ENCODE results near the gene VAV2. TPM values are rescaled to one million over a fixed set of nuclear protein-coding genes. Genes with fewer than 3 reads are reported as not detected.
A peak's percentile ranks its signal among the peaks of the same experiment; 100 is the strongest.

VAV2 gene
- total RNA-seq, 2 donors from 2014 or later, result 3.5 to 5.5 TPM

- H3K9me3 ChIP-seq (ENCODE audit: control insufficient read depth, low read length, poor library complexity, severe bottlenecking), result no peaks in the 10 kb centered on the region
- Mint-ChIP-seq H3K27me3 (no peaks in the 10 kb centered on the region), H3K36me3 (ENCODE audit: low read depth) (no peaks in the 10 kb centered on the region), H3K27ac (no peak overlapping the region), H3K4me1 (peaks cover 5% of the 10 kb centered on the region), H3K4me3 (no peak overlapping the region)
- DNase-seq (no peak), ATAC-seq (no peak)
Observed at GRCh38 chr9:133824106-133824801, 167.9 kb downstream of the VAV2 start.

GRCh38 chr9:133823189-133824105 lies 168.7 kb downstream of the VAV2 start:
- Mint-ChIP-seq H3K27ac (no peak overlapping the region), H3K27me3 (no peaks in the 10 kb centered on the region), H3K4me1 (peaks cover 2% of the 10 kb centered on the region), H3K36me3 (ENCODE audit: low read depth) (no peaks in the 10 kb centered on the region), H3K4me3 (no peak overlapping the region)
- peak; percentile 59 for ATAC-seq
- no peaks in the 10 kb centered on the region for H3K9me3 ChIP-seq (ENCODE audit: control insufficient read depth, low read length, poor library complexity, severe bottlenecking)
- no peak for DNase-seq

GRCh38 chr9:133822430-133823065 lies 169.6 kb downstream of the VAV2 start:
- H3K4me1 Mint-ChIP-seq, result peaks cover 2% of the 10 kb centered on the region
- peak overlapping the region; percentile 45 for H3K27ac Mint-ChIP-seq
- no peak for DNase-seq
- no peaks in the 10 kb centered on the region for H3K27me3 Mint-ChIP-seq
- no peaks in the 10 kb centered on the region for H3K36me3 Mint-ChIP-seq (ENCODE audit: low read depth)
- H3K9me3 ChIP-seq (ENCODE audit: control insufficient read depth, low read length, poor library complexity, severe bottlenecking), result no peaks in the 10 kb centered on the region
- H3K4me3 Mint-ChIP-seq, result no peak overlapping the region
- peak; percentile 57 for ATAC-seq

- Mint-ChIP-seq H3K27me3 (no peaks in the 10 kb centered on the region), H3K27ac (peak overlapping the region; percentile 45), H3K4me3 (no peak overlapping the region), H3K4me1 (peaks cover 2% of the 10 kb centered on the region), H3K36me3 (ENCODE audit: low read depth) (no peaks in the 10 kb centered on the region)
- ATAC-seq (peak; percentile 36), DNase-seq (no peak)
- no peaks in the 10 kb centered on the region for H3K9me3 ChIP-seq (ENCODE audit: control insufficient read depth, low read length, poor library complexity, severe bottlenecking)
Observed at GRCh38 chr9:133821601-133822429, 170.3 kb downstream of the VAV2 start.

GRCh38 chr9:133819923-133820322 lies 172.2 kb downstream of the VAV2 start:
- peaks cover 2% of the 10 kb centered on the region for H3K4me1 Mint-ChIP-seq
- no peak for ATAC-seq

GRCh38 chr9:133818444-133818843 lies 173.7 kb downstream of the VAV2 start:
- Mint-ChIP-seq H3K36me3 (ENCODE audit: low read depth) (no peaks in the 10 kb centered on the region), H3K4me3 (no peak overlapping the region), H3K27ac (no peak overlapping the region), H3K27me3 (no peaks in the 10 kb centered on the region), H3K4me1 (peaks cover 2% of the 10 kb centered on the region)
- DNase-seq (no peak), ATAC-seq (no peak)
- no peaks in the 10 kb centered on the region for H3K9me3 ChIP-seq (ENCODE audit: control insufficient read depth, low read length, poor library complexity, severe bottlenecking)

More at GRCh38 chr9:133819923-133820322, 172.2 kb downstream of the VAV2 start:
- no peaks in the 10 kb centered on the region for H3K36me3 Mint-ChIP-seq (ENCODE audit: low read depth)
- H3K9me3 ChIP-seq (ENCODE audit: control insufficient read depth, low read length, poor library complexity, severe bottlenecking), result no peaks in the 10 kb centered on the region
- H3K27ac Mint-ChIP-seq, result no peak overlapping the region
- H3K4me3 Mint-ChIP-seq, result no peak overlapping the region
- H3K27me3 Mint-ChIP-seq, result no peaks in the 10 kb centered on the region
- DNase-seq, result no peak

- no peak for ATAC-seq
- no peaks in the 10 kb centered on the region for H3K27me3 Mint-ChIP-seq
- H3K9me3 ChIP-seq (ENCODE audit: control insufficient read depth, low read length, poor library complexity, severe bottlenecking), result no peaks in the 10 kb centered on the region
Observed at GRCh38 chr9:133815781-133816180, 176.3 kb downstream of the VAV2 start.

GRCh38 chr9:133814586-133815208 lies 177.4 kb downstream of the VAV2 start:
- Mint-ChIP-seq H3K36me3 (ENCODE audit: low read depth) (no peaks in the 10 kb centered on the region), H3K4me3 (no peak overlapping the region), H3K27ac (peak overlapping the region; percentile 29), H3K4me1 (no peaks in the 10 kb centered on the region), H3K27me3 (no peaks in the 10 kb centered on the region)
- DNase-seq, result no peak
- H3K9me3 ChIP-seq (ENCODE audit: control insufficient read depth, low read length, poor library complexity, severe bottlenecking), result no peaks in the 10 kb centered on the region
- ATAC-seq, result no peak

More at GRCh38 chr9:133815781-133816180, 176.3 kb downstream of the VAV2 start:
- Mint-ChIP-seq H3K4me1 (no peaks in the 10 kb centered on the region), H3K36me3 (ENCODE audit: low read depth) (no peaks in the 10 kb centered on the region), H3K27ac (no peak overlapping the region), H3K4me3 (no peak overlapping the region)
- DNase-seq, result no peak

- Mint-ChIP-seq H3K36me3 (ENCODE audit: low read depth) (no peaks in the 10 kb centered on the region), H3K4me3 (no peak overlapping the region), H3K27me3 (no peaks in the 10 kb centered on the region), H3K4me1 (no peaks in the 10 kb centered on the region), H3K27ac (peak overlapping the region; percentile 29)
- no peaks in the 10 kb centered on the region for H3K9me3 ChIP-seq (ENCODE audit: control insufficient read depth, low read length, poor library complexity, severe bottlenecking)
- DNase-seq (no peak), ATAC-seq (no peak)
Observed at GRCh38 chr9:133813749-133814585, 178.2 kb downstream of the VAV2 start.

- no peak for ATAC-seq
- Mint-ChIP-seq H3K27me3 (no peaks in the 10 kb centered on the region), H3K4me1 (no peaks in the 10 kb centered on the region), H3K4me3 (no peak overlapping the region), H3K27ac (no peak overlapping the region), H3K36me3 (ENCODE audit: low read depth) (no peaks in the 10 kb centered on the region)
- no peak for DNase-seq
- no peaks in the 10 kb centered on the region for H3K9me3 ChIP-seq (ENCODE audit: control insufficient read depth, low read length, poor library complexity, severe bottlenecking)
Observed at GRCh38 chr9:133812941-133813748, 179.0 kb downstream of the VAV2 start.
